Ovary (tissue), 3 donors: Measurements from ENCODE around the gene FAM180A.

Experiments
- EP300 ChIP-seq: sonication (generic); formaldehyde crosslinking; IDR thresholded peaks from one replicate; pipeline ENCODE4 v1.6.1; 2017; ENCODE audit warnings: antibody characterized with exemption
- POLR2A ChIP-seq: fragments of 450-650 bp; IDR thresholded peaks from one replicate; pipeline ENCODE4 v1.6.1; 2017; ENCODE audit warnings: antibody characterized with exemption, mild to moderate bottlenecking, moderate library complexity
- TF ChIP-seq, protein P1 (sequence below), 3 donors: fragments of 450-650 bp in 2 of 3; fragments of 200-600 bp in 1 of 3; IDR thresholded peaks; one replicate each; pipeline versions ENCODE4 v1.5.1 to v1.8.0; 2016 to 2022; ENCODE audit warnings: antibody characterized with exemption in 3 of 3, mild to moderate bottlenecking in 1 of 3
- donor health status: DM: no; HTN: no; CAD: no.

DNA sequence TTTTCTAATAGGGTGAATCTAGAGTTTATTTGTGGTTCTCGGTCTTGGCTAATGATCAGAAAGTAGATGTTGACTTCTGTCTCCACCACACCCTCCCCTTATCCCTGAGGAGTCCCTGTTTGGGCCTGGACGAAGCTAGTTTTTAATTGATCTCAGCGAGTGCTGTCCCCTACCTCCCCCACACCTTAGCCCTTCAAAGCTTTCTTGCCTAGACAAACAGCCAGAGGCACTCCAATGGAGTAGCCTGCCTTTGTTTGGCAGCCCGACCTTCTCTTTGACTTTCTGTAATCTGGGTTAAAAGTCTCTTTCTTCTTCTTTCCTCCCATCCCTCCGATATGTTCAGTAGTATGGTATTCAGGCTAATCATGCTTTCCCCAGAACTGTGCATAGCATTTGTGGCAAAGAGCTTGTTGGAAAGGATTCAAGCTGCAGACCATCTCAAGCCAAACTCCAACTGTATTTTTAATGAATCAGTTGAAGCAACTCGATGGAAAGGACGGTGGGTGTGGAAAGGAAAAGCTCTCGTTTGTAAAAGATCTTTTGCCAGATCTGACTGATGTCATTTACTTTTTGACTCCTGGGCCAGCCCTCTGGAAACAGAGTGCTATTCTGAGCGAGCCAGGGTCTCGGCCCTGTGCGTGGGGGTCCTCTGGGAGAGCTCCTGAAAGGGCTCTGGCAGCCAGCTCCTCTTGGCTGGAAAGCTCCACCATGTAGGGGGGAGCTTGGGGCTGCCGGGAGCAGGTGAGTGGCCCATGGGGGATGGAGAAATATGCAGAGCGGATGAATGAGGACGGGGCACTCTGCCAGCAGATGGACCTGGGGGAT, 4.5 kb downstream of the FAM180A start:
- TF ChIP-seq EP300 (no peak), POLR2A (no peak)
- TF ChIP-seq, protein P1, sequence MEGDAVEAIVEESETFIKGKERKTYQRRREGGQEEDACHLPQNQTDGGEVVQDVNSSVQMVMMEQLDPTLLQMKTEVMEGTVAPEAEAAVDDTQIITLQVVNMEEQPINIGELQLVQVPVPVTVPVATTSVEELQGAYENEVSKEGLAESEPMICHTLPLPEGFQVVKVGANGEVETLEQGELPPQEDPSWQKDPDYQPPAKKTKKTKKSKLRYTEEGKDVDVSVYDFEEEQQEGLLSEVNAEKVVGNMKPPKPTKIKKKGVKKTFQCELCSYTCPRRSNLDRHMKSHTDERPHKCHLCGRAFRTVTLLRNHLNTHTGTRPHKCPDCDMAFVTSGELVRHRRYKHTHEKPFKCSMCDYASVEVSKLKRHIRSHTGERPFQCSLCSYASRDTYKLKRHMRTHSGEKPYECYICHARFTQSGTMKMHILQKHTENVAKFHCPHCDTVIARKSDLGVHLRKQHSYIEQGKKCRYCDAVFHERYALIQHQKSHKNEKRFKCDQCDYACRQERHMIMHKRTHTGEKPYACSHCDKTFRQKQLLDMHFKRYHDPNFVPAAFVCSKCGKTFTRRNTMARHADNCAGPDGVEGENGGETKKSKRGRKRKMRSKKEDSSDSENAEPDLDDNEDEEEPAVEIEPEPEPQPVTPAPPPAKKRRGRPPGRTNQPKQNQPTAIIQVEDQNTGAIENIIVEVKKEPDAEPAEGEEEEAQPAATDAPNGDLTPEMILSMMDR (IDR thresholded peaks at IDR 0.05): no peak
